GM18517 (cell line): ENCODE data around the gene PSG5.
"Not testable (repeated sequence)": the region's sequence is repeated elsewhere in the genome, so short reads cannot be mapped to it uniquely, and the experiment has no call there.

ENCODE experiments used
- ATAC-seq: cut with Tn5 transposase; IDR thresholded peaks from one replicate; pipeline ENCODE4 v1.9.1; 2021; ENCODE audit warnings: mild to moderate bottlenecking, moderate library complexity; ENCODE audit not compliant: unreplicated experiment

The PSG5 gene

GRCh38 chr19:43186311-43186935 is at the start of gene PSG5:
Gene PSG5 (minus strand): TSS chr19:43186536. CDS start chr19:43186405, 131 bp downstream.
- ATAC-seq, result not testable (repeated sequence)

DNA sequence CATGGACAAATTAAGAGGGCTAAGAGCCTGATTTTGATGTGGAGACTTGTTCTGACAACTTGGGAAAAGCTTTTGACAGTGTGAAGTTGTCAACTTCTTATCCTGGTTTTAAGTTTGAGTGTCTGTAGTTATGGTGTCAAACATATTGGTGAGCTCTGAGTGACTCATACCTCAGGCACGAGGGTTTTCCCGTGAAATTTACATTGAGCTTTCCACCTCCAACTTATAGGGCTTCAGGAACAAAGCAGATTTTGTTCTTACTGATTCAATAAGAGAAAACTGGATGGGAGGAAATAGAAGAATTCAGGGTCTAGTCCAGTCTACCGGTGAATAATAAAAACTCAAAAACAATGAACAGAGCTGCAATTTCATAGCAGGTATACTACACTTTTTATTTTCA is 49.4 kb upstream of the PSG5 start:
- not testable (repeated sequence) for ATAC-seq

GRCh38 chr19:43229315-43229714 is 43.0 kb upstream of the PSG5 start:
- ATAC-seq, result no peak

GRCh38 chr19:43228730-43229129 is 42.4 kb upstream of the PSG5 start:
- ATAC-seq, result not testable (repeated sequence)

DNA sequence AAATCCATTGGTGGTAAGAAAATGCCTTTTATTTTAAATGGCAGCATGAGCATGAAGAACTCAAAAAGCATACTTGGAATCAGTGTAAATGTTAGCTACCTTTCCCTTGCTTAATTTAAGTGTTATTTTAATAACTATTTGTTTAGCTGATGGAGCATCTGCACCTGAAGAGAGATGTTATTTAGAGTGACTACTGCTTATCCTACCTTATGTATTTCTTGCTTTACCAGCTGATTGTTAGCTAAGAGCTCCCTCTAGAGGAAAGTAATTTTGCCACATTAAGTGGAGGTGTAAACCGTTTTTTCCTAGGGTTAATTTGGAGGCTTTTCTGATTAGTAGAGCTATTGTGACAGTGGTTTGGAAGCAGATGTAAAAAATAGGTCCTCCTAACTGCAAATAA is 40.6 kb upstream of the PSG5 start:
- not testable (repeated sequence) for ATAC-seq

- ATAC-seq, result no peak
These were observed 38.5 kb upstream of the PSG5 start for GRCh38 chr19:43224855-43225253.

DNA sequence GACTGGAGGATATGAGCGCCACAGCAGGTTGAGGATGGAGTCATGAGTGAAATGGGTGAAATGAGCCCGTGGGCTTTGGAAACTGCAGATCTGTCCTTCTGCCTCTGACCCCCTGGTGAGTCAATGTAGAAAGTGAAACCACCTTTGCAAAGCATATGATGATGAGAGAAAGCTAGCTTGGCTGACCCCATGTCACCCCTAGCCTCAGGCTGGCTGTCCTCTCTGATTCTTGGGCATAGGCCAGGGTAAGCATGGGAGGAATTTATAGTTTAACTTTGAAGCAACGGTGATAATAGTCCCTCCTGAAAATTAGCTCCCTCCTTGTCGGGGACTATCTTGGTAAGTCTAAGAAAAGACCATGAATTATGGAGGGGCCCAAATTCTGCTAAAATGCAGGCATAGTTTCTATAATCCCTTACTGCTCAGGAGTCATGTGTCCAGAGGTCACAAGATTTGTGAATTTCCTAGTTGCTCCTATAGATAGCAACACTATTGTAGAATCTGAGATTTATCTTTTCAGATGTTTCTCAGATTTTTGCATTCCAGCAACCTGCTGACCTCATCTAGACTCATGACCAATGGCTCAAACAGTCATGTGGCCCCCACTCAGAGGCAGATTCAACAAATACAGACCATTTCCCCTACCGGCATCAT is 38.0 kb upstream of the PSG5 start:
- ATAC-seq, result not testable (repeated sequence)

- ATAC-seq, result not testable (repeated sequence)
These were observed 35.6 kb upstream of the PSG5 start for GRCh38 chr19:43221891-43222290.

DNA sequence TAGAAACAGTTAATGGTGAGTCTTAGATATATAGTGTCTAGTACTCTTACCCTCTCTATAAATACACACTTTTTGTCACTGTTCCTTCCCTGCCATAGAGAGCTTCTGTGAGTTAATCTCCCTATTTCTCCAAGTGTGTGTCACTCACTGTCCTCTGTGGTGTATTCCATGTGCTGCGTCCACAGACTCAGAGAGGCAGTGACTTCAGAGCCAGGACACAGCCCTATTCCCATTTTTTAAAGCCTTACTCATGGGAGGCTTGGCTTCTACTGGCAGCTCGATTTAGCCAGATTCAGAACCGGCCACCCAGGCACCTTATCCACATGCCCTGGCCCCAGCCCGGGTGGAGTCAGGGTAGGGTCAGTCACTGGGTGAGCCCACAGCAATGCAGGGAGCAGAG is 32.8 kb upstream of the PSG5 start:
- not testable (repeated sequence) for ATAC-seq

DNA sequence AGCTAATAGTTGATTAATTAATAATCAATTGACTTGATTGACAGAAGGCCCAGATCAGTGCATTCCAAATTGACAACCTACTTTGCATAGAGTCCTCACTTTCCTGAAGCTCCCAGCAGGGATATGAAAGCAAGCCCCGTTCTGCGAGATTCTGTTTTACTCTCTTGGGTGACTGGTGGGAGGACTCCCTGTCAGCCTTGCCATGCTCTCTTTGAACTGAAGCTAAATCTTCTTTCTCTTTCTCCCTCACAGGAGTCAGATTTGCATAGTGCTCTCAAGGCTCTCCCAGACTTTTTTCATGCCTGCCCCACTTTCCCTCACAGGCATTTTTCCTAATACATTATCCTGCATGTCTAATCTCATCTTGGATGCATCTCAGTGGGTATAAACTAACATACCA is 29.5 kb upstream of the PSG5 start:
- not testable (repeated sequence) for ATAC-seq

- ATAC-seq, result no peak
These were observed 21.7 kb upstream of the PSG5 start for GRCh38 chr19:43207991-43208390.

GRCh38 chr19:43207174-43207573 is 20.8 kb upstream of the PSG5 start:
- not testable (repeated sequence) for ATAC-seq

DNA sequence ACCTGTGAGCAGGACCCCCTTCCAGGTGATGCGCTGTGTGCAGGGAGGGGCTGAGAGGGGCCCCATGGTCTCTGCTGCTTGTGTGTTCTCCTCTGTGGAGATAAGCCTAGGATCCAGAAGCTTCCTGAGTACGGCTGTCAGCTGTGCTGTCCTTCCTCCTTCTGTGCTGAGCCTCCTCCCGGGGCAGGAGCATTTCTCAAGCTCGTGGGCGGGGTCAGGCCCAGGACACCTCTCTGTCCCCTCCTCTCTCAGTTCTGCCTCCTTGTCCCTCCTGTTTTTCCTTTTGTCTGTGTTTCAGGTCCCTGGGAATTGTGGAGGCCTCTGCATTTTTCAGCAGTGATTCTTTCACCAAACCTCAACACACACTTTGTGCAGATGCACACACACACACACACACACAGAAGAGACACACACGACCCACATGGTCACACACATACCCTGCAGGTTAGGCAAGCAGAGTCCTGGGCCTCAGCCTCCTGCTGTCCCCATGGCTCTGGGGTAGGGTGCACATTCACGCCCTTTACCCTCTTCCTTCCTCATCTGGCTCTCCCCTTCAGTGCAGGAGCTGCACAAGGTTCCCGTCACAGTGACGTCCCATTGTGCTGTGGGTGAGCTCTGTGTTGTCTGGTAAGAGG is 19.3 kb upstream of the PSG5 start, which contains the start of gene PSG4:
Gene PSG4, minus strand, starts transcription at position 168 of the 635 bp plus-strand sequence. Its CDS starts 102 bp downstream, at position 66.
- not testable (repeated sequence) for ATAC-seq

DNA sequence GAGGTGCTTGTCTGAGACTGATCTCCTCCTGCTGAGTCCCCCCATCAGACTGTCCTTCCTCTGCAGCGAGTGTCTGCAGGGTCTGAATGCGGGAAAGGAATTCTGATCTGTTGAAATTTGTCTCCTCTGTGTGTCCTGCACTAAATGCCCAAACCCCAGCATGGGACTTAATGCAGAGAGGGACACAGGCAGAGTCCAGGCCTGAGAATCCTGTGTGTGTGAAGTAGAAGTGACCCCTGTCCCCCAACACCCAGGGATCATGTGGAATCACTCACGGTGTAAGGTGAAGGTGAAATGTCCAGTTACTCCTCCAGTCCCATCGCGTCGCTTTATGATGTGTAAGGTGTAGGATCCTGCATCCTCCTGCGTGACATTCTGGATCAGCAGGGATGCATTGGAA is 17.3 kb upstream of the PSG5 start:
- ATAC-seq, result not testable (repeated sequence)

- ATAC-seq, result not testable (repeated sequence)
These were observed 15.6 kb upstream of the PSG5 start for GRCh38 chr19:43201891-43202290.

DNA sequence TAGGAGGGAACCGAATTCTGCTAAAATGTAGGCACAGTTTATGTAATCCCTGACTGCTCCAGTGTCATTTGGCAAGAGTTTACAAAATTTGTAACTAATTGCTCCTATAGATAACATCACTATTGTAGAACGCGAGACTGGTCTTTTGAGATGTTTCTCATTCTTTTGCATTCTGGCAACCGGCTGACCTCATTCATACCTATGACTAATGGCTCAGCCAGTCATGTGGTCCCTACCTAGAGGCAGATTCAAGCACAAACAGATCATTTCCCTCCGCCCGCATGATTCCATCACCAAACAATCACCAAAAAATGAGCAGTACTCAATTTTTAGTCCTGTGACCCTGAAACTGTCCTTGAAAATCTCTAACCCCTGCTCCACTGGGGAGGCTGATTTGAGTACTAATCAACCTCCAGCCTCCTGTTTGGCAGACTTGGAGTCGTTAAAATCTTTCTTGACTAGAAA is 15.0 kb upstream of the PSG5 start:
- not testable (repeated sequence) for ATAC-seq

DNA sequence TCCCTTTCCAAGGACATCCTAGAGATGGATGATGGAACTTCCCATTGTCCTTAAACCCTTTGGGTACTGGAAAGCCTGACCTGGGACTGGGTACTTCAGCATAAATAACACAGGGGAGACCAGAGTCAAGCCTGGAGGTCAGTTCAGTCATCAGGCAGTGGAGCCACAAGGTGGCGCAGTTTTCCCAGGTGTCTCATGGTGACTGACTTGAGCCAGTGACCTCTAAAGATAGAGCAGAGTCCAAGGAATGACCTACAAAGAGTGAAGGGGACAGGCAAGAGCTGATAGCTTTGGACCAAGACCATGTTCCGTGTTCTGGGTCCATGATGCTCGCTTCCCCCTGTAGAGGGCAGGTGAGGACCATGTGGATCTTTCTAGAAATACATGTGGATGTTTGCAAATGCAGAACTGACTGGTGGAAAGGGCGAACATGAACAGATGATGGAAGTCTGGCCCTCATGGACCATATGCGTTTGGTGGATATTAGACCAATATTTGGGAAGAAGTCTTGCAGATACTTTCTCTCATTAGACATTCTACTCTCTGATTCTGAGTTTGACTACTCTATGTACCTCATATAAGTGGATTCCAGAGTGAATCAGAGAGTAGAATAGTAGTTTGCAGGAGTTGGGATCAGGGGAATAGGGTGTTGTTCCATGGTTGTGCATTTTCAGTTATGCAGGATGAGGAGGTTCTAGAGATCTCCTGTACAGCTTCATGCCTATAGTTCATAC is 12.5 kb upstream of the PSG5 start:
- not testable (repeated sequence) for ATAC-seq

- ATAC-seq, result not testable (repeated sequence)
These were observed 11.5 kb upstream of the PSG5 start for GRCh38 chr19:43197666-43198397.

DNA sequence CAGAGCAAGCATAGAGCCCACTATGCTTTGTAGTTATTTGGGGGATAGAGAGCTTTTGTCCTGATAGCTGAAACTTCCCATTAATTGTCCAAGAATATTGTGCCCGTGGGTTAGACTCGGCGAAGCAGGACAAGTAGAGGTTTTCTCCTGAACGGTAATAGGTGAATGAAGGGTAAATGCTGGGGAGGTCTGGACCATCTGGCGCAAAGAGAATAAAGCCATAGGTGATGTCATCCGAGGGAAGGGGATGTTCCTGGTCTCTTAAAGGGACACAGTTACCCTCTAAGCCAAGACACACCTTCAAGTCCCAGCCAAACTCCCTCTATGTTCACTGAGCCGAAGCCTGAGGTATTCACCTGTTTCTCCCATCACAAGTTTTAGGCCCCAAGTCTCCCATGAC is 8.1 kb upstream of the PSG5 start:
- not testable (repeated sequence) for ATAC-seq

DNA sequence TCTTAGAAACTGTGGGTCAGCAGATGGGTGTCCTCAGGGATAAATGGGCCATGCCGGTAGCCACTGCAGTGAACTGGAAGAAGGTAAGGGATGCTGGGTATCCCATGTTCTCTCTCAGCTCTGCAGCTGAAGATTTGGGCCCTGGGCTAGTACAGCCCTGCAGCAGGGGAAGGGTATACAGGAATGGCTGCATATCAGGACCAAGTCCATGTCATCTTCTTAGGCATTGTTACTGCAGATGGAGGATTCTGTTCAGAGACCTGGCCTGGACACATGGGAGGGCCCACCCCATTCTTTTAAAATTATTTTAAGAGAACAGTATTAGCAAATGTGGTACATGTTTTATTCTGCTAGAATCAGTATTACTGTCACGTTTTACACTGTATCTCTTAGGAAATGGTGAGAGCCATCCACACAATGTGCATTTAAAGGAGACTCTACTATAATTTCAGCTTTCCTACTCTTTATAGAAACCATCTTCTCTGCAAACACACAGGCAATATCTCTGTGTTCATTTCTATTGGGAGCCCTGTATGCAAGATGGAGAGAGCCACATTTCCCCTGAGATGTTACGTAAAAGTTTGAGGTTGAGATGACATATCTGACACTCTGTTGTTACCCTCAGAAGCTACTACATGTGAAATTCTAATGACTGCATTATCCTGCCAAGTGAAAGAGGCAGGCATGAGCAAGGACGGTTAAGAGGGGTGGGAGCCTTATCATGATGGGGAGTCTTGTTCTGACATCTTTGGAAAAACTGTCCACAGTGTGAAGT is 6.2 kb upstream of the PSG5 start:
- not testable (repeated sequence) for ATAC-seq
